SW 1271 (cell line): ENCODE measurements around the gene IGSF6.
A peak's percentile ranks its signal among the peaks of the same experiment; 100 is the strongest.

Experiments used
- DNase-seq, 2 experiments: peaks; one replicate each; lab custom pipeline; 2025; lab: John Stamatoyannopoulos, UW

IGSF6 gene

DNA sequence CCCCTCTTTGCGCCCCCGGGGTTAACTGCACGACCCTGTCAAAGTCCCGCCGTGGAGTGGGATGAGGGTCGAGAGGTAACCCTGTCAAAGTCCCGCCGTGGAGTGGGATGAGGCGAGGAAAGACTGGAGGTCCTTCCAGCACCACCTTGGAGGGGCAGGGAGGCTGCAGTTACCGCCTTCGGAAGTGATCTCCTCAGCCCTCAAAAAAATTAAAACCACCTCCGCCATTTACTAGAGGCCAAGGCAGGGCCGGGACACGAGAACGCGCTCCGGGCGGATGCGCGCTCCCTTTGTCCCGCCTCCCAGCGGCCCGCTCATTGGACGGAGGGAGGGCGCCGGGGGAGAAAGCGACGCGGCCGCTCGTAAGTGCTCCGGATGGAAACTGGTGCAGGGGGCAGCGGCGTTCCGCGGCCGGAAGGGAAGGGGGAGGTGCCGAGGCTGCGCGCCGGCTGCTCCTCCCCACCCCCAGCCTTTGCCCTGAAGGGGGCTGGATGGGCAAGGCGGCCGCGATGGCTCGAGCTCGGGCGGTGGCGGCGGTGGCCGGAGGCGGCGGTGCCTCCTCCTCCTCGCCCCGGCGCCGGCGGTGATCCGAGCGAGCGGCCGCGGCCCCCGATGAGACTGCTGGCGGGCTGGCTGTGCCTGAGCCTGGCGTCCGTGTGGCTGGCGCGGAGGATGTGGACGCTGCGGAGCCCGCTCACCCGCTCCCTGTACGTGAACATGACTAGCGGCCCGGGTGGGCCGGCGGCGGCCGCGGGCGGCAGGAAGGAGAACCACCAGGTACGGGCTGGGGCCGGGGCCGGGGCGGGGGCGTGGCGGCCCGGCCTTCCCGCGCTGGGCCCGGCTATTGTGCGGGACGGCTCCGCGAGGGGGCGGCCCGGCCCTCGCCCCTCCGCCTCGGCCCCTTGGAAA is 53.0 kb downstream of the IGSF6 start, which contains the start of gene METTL9:
Gene METTL9 (plus strand): TSS at position 456 of the 909 bp plus-strand sequence. CDS start 157 bp downstream, at position 613.
- peak; percentile 61 to 77 for DNase-seq

DNA sequence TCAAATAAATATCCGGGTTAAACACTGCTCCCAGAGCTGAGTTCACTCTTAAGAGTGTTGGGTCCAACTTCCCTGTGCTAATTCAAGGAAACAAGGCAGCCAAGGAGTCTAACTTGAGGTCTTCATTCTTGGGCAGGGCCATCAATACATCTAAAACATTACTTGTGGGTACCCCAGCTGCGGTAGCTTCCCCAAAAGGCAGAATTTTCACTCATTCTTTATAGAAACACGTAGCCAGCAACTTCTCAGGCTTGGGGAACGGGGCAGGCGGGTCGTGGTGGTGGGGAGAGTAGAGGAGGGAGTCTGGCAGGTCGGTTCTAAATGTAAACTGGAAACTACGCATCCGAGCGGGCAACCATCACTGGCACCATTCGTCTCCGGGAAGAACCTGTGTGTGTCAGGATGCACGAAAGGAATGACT is 53.7 kb downstream of the IGSF6 start:
- no peak for DNase-seq

DNA sequence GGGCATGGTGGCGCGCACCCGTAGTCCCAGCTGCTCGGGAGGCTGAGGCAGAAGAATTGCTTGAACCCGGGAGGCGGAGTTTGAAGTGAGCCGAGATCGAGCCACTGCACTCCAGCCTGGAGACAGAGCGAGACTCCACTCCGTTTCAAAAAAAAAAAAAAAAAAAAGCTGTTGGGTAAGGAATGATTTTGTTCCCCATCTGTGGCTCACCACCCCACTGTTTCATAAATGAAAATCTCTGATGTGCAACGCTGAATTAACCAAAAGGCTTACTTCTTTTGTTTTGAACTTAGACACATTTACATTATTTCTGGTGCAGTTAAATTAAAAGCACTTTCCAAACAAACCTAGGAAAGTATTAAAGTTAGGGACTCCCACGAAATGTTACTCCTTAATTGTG is 54.2 kb downstream of the IGSF6 start:
- no peak for DNase-seq

GRCh38 chr16:21597561-21598030 is 54.8 kb downstream of the IGSF6 start:
- no peak for DNase-seq

DNA sequence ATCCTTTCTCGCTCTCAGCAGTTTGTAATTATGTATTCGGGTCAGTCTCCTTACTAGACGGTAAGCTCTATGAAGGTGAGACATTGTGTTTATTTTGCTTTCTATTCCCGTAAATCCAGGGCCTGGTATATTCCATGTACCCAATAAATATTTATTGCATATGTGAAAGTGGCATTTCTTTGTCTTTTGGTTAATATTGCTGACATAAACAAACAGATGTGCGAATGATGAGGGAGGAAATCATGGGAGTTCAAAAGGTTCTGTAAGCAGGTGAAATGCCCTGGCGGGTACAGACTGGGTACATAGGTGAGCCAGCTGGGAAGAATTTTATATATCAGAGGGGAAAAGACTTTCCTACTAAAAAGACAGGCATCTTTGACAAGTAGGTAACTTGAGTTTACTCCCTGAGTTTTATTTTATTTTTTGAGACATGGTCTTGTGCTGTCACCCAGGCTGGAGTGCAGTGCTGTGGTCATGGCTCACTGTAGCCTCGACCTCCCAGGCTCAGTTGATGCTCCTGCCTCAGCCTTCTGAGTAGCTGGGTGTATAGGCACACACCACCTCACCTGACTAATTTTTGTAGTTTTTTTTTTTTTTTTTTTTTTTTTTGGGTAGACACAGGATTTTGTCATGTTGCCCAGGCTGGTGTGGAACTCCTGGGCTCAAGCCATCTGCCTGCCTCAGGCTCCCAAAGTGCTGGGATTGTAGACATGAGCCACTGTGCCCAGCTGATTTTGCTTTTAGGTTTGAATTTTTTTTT is 58.7 kb downstream of the IGSF6 start:
- no peak for DNase-seq

- DNase-seq = no peak
Observed at GRCh38 chr16:21592191-21592590, 60.2 kb downstream of the IGSF6 start.

DNA sequence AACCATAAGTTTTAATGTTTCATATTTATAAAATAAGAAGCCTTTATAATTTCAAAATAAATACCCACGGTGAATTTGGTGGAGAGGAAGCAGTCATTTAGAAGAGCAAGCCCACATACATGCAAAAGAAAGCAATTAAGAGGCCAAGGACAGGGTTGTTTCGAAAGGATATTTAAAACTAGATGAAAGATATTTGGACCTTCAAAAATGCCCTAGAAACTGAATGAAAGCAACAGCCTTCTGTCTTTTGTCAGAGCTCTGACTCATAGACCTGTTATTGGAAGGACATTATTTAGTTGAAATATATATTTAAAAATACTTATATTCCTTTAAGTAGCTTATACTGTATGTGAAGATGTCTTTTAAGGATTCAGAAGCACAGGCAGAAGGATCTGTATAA is 61.6 kb downstream of the IGSF6 start:
- no peak for DNase-seq

- no peak for DNase-seq
Observed at GRCh38 chr16:21590287-21590686, 62.1 kb downstream of the IGSF6 start.

- no peak for DNase-seq
Observed at GRCh38 chr16:21589551-21589950, 62.9 kb downstream of the IGSF6 start.
